ENCODE data around the gene NKAIN1.

DNA sequence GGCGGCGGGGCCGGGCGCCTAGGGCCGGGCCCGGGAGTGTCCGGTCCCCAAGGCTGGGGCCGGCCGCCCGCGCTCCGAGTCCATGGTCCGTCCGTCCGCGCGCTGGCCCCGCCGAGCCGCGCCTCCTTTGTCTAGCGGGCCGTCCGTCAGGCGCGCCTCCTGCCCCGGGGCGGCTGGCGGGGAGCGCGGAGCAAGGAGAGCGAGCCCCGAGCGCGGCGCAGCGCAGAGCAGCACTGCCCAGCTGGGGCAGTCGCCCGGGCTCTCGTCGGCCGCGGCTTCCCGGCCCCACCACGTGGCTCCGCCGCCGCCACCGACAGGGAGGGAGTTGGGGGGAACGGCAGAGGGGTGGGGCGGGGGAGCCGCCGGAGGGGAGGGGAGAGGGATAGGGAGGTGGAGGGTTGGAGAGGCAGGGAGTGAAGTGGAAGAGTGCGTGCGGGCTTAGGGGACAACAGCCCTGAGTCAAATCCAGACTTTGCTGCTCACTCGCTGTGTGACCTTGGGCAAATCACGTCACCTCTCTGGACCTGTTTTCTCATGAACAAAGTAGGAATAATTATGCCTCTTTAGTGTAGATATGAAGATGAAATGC lies at the start of gene NKAIN1:
- TF ChIP-seq CTCF (IDR thresholded peaks at IDR 0.05; ENCODE audit: poor library complexity, severe bottlenecking) (no peak), EZH2 (IDR thresholded peaks at IDR 0.05; ENCODE audit: borderline replicate concordance, insufficient read depth, low read length, poor library complexity, severe bottlenecking) (no peak), EP300 (conservative IDR thresholded peaks at IDR 0.05; ENCODE audit: poor library complexity, severe bottlenecking) (no peak), POLR2AphosphoS5 (IDR thresholded peaks at IDR 0.05) (peak; percentile 46), TAF1 (IDR thresholded peaks at IDR 0.05; ENCODE audit: low read depth) (peak; percentile 30), RAD21 (conservative IDR thresholded peaks at IDR 0.05) (no peak), SMC3 (conservative IDR thresholded peaks at IDR 0.05; ENCODE audit: poor library complexity) (no peak)
- TF ChIP-seq, protein P1, sequence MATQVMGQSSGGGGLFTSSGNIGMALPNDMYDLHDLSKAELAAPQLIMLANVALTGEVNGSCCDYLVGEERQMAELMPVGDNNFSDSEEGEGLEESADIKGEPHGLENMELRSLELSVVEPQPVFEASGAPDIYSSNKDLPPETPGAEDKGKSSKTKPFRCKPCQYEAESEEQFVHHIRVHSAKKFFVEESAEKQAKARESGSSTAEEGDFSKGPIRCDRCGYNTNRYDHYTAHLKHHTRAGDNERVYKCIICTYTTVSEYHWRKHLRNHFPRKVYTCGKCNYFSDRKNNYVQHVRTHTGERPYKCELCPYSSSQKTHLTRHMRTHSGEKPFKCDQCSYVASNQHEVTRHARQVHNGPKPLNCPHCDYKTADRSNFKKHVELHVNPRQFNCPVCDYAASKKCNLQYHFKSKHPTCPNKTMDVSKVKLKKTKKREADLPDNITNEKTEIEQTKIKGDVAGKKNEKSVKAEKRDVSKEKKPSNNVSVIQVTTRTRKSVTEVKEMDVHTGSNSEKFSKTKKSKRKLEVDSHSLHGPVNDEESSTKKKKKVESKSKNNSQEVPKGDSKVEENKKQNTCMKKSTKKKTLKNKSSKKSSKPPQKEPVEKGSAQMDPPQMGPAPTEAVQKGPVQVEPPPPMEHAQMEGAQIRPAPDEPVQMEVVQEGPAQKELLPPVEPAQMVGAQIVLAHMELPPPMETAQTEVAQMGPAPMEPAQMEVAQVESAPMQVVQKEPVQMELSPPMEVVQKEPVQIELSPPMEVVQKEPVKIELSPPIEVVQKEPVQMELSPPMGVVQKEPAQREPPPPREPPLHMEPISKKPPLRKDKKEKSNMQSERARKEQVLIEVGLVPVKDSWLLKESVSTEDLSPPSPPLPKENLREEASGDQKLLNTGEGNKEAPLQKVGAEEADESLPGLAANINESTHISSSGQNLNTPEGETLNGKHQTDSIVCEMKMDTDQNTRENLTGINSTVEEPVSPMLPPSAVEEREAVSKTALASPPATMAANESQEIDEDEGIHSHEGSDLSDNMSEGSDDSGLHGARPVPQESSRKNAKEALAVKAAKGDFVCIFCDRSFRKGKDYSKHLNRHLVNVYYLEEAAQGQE (IDR thresholded peaks at IDR 0.05; ENCODE audit: borderline replicate concordance), result no peak

All from neural cell (in vitro differentiated cells).